ENCODE measurements around the gene CCDC33.
"Not testable (repeated sequence)": the region's sequence is repeated elsewhere in the genome, so short reads cannot be mapped to it uniquely, and the experiment has no call there.

The CCDC33 gene

DNA sequence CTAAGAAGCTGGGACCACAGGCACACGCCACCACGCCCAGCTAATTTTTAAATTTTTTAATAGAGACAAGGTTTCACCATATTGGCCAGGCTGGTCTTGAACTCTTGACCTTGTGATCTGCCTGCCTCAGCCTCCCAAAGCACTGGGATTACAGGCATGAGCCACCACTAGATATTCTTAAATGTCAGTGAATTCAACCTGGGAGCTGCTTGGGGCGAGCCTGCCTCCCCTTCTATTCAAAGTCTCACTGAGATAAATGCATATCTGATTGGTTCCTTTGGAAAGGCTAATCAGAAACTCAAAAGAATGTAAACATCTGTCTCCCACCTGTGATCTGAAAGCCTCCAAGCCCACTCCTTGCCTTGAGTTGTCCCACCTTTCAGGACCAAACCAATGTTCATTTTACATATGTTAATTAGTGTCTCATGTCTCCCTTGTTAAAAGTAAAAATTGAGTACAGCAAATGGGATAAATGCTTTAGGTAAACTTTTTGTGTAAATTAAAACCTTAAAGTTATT, 116.3 kb downstream of the CCDC33 start:
- DNase-seq (ENCODE audit: low spot score), result no peak
- H3K27me3 Mint-ChIP-seq (ENCODE audit: low read depth), result peaks cover 19% of the 10 kb centered on the region

DNA sequence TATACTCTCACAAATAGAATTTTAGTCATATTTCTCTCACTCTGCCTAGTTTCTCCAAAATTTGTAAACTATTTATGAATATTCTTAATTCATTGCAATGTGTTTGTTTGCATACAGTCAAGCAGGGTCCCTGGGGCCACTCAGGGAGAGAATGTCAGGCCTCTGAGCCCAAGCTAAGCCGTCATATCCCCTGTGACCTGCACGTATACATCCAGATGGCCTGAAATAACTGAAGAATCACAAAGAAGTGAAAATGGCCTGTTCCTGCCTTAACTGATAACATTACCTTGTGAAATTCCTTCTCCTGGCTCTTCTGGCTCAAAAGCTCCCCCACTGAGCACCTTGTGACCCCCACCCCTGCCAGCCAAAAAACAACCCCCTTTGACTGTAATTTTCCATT, 117.9 kb downstream of the CCDC33 start:
- H3K36me3 Mint-ChIP-seq (ENCODE audit: low read depth); H3K27ac Mint-ChIP-seq; H3K9me3 Mint-ChIP-seq; DNase-seq (ENCODE audit: low spot score); H3K4me1 Mint-ChIP-seq (ENCODE audit: low read depth); H3K4me3 Mint-ChIP-seq: not testable (repeated sequence)
- H3K27me3 Mint-ChIP-seq (ENCODE audit: low read depth), result peaks cover 19% of the 10 kb centered on the region

More for the DNA sequence above, 116.3 kb downstream of the CCDC33 start:
- Mint-ChIP-seq H3K9me3 (no peaks in the 10 kb centered on the region), H3K27ac (no peak overlapping the region), H3K36me3 (ENCODE audit: low read depth) (no peaks in the 10 kb centered on the region), H3K4me3 (no peak overlapping the region), H3K4me1 (ENCODE audit: low read depth) (no peaks in the 10 kb centered on the region)

DNA sequence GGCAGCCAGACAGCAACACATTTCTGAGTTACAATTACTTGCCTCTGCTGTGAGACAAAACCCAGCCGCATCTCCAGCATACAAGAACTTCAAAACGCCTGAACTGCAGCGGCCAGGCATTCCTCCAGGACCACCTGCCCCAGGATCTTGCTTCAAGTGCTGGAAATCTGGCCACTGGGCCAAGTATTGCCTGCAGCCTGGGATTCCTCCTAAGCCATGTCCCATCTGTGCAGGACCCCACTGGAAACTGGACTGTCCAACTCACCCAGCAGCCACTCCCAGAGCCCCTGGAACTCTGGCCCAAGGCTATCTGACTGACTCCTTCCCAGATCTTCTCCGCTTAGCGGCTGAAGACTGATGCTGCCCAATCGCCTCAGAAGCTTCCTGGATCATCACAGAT, 119.9 kb downstream of the CCDC33 start:
- H3K27me3 Mint-ChIP-seq (ENCODE audit: low read depth), result peaks cover 17% of the 10 kb centered on the region
- not testable (repeated sequence) for H3K9me3 Mint-ChIP-seq; H3K4me3 Mint-ChIP-seq; DNase-seq (ENCODE audit: low spot score); H3K36me3 Mint-ChIP-seq (ENCODE audit: low read depth); H3K27ac Mint-ChIP-seq; H3K4me1 Mint-ChIP-seq (ENCODE audit: low read depth)

DNA sequence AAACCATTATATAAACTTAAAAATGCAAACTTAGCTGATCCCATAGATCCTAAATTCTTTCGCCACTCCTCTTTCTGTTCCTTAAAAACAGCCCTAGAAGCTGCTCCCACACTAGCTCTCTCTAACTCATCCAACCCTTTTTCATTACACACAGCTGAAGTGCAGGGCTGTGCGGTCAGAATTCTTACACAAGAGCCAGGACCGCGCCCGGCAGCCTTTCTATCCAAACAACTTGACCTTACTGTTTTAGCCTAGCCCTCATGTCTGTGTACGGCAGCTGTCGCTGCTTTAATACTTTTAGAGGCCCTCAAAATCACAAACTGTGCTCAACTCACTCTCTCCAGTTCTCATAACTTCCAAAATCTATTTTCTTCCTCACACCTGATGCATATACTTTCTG, 121.4 kb downstream of the CCDC33 start:
- not testable (repeated sequence) for H3K9me3 Mint-ChIP-seq; DNase-seq (ENCODE audit: low spot score); H3K4me1 Mint-ChIP-seq (ENCODE audit: low read depth); H3K36me3 Mint-ChIP-seq (ENCODE audit: low read depth); H3K4me3 Mint-ChIP-seq; H3K27ac Mint-ChIP-seq
- H3K27me3 Mint-ChIP-seq (ENCODE audit: low read depth), result peaks cover 22% of the 10 kb centered on the region

DNA sequence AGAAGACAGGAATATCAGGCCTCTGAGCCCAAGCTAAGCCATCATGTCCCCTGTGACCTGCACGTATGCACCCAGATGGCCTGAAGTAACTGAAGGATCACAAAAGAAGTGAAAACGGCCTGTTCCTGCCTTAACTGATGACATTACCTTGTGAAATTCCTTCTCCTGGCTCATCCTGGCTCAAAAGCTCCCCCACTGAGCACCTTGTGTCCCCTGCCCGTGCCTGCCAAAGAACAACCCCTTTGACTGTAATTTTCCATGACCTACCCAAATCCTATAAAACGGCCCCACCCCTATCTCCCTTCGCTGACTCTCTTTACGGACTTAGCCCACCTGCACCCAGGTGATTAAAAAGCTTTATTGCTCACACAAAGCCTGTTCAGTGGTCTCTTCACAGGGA, 123.2 kb downstream of the CCDC33 start:
- not testable (repeated sequence) for H3K4me3 Mint-ChIP-seq; H3K27ac Mint-ChIP-seq; H3K4me1 Mint-ChIP-seq (ENCODE audit: low read depth); H3K36me3 Mint-ChIP-seq (ENCODE audit: low read depth); DNase-seq (ENCODE audit: low spot score); H3K9me3 Mint-ChIP-seq
- peaks cover 27% of the 10 kb centered on the region for H3K27me3 Mint-ChIP-seq (ENCODE audit: low read depth)

DNA sequence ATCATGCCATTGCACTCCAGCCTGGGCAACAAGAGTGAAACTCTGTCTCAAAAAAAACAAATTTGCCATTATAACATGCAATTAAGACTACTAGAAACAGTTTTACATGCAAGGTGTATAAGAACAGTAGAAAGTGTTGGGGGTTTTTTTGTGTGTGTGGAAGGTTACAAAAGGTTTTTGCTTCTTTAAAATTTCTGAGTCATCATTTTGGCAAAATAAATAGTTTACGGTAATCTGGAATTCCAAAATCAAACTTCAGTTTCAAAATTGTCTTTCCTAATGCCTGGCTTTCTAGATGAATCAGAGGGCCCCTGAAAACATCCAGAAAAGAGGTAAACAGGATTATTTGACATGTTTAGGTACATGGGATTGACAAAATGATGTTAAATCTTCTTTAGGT, 124.7 kb downstream of the CCDC33 start:
- not testable (repeated sequence) for DNase-seq (ENCODE audit: low spot score); H3K4me1 Mint-ChIP-seq (ENCODE audit: low read depth); H3K4me3 Mint-ChIP-seq; H3K36me3 Mint-ChIP-seq (ENCODE audit: low read depth); H3K27ac Mint-ChIP-seq; H3K9me3 Mint-ChIP-seq
- H3K27me3 Mint-ChIP-seq (ENCODE audit: low read depth), result peaks cover 31% of the 10 kb centered on the region

DNA sequence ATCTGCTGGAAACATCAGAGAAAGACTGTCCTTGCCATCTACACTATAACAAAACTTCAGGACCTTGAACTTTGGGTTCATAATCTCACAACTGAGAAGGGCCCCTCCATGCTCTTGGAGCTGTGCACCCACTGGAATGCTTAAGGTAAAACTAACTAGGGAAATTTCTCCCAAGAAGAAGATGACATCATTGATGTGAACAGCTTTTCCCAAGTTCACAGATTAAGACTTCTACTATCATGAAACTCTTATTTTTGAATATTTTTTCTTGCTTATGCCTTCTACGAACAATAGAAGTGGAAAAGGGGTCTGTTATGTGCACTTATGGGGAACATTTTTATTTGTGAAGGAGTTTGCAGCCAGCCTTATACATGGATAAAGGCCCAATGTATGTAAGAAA, 126.4 kb downstream of the CCDC33 start:
- H3K27ac Mint-ChIP-seq, result no peak overlapping the region
- no peak overlapping the region for H3K4me3 Mint-ChIP-seq
- DNase-seq (ENCODE audit: low spot score), result no peak
- no peaks in the 10 kb centered on the region for H3K36me3 Mint-ChIP-seq (ENCODE audit: low read depth)
- H3K4me1 Mint-ChIP-seq (ENCODE audit: low read depth), result no peaks in the 10 kb centered on the region
- peaks cover 43% of the 10 kb centered on the region for H3K27me3 Mint-ChIP-seq (ENCODE audit: low read depth)
- no peaks in the 10 kb centered on the region for H3K9me3 Mint-ChIP-seq

DNA sequence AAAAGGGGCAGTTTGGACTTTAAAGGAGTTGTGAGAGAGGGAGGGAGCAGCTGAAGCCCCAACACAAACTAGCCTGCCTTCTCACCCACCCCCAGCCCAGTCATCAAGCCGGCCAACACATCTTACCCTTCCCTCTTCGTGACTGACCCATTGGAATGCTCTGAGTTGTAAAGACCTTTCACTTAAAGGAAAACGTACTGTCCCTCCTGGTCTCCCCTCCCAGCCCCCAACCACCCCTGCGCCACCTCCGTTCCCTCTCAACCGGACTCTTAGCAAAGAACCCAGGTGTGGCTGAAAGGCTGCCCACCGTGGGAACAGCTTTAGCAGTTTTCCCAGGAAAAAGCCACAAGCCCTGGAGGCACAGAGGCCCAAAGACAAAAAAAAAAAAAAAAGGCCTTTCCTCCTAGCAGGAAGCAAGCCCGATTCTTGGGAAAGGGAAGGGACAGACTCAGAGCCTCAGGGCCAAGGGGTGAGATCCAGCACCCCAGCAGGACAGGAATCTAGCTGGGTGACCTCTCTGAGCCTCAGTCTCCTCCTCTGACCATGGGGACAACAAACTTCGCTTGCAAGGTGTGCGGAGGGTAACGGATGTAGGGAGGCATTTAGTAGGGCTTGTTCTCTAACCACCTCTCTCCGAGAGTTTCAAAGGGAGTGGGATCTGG, 128.9 kb downstream of the CCDC33 start:
- no peak for DNase-seq (ENCODE audit: low spot score)
- Mint-ChIP-seq H3K9me3 (no peaks in the 10 kb centered on the region), H3K27me3 (ENCODE audit: low read depth) (peaks cover 56% of the 10 kb centered on the region), H3K4me1 (ENCODE audit: low read depth) (no peaks in the 10 kb centered on the region), H3K36me3 (ENCODE audit: low read depth) (no peaks in the 10 kb centered on the region), H3K4me3 (peak overlapping the region; percentile 59), H3K27ac (no peak overlapping the region)

DNA sequence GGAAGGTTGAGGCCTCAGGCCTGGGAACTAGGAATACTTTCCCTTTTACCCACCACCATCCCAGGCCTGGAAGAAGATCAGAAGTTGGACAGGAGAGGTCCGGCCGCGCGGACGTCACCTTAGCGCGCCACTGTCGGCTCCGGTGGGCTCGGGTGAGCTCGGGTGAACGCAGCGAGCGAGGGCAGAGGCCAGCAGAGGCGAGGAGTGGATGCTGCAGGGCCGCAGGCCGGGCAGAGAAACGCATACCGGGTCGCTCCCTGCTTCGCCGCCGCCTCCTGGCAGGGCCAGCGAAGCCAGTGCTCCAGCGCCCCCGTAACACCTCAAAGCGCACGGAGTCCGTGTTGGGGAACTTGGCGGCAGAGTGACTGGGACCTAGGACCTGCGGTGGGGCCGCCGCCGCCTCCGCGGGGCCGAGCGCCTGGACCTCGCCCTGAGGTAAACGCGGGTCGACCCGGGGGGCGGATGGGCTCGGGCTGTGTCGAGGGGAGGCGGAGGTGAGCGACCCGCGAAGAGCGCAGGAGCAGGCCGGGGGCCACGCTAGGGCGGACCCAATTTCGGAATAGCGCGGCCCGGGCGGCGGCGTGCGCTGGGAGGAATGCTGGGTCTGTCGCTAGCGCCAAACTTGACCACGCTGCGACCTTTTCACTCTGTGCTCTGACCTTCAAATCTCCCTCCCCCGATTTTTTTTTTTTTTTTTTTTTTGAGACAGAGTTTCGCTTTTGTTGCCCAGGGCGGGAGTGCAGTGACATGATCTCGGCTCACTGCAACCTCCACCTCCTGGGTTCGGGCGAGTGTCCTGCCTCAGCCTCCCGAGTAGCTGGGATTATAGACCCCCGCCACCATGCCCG, 129.7 kb downstream of the CCDC33 start:
- Mint-ChIP-seq H3K27ac (no peak overlapping the region), H3K4me1 (ENCODE audit: low read depth) (no peaks in the 10 kb centered on the region), H3K9me3 (no peaks in the 10 kb centered on the region), H3K4me3 (peak overlapping the region; percentile 59), H3K27me3 (ENCODE audit: low read depth) (peaks cover 62% of the 10 kb centered on the region), H3K36me3 (ENCODE audit: low read depth) (no peaks in the 10 kb centered on the region)
- no peak for DNase-seq (ENCODE audit: low spot score)

DNA sequence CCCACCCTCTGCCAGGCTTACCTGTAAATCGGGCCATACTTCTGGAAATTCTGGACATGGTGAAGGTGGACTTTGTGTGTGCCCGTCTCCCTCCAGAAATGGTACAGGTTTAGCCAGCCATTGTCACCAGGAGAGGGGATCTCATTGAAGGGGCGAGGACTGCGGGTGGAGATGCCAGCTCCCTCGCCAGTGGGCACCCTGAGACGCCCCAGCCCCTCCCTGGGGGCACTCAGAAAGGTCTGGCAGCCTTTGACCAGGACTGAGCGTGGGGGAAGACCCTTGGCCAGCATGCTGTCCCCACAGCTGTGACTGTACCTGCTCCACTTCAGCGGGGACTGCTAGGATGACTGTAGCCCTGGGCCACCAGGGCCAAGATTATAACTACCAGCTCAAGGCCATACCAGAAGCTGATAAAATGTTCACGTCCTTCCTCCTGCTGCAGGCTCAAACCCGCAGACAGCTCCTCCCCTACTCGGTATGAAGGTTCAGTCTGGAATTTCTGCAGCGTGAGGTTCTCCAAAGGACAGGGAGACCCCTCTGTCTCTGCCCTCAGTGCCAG, 131.2 kb downstream of the CCDC33 start, which contains the start of gene CYP11A1:
CYP11A1 (minus strand) TSS at position 351 of the 559 bp plus-strand sequence; CDS start at position 290, 61 bp downstream.
- H3K4me3 Mint-ChIP-seq, result no peak within 1 kb of the TSS

DNA sequence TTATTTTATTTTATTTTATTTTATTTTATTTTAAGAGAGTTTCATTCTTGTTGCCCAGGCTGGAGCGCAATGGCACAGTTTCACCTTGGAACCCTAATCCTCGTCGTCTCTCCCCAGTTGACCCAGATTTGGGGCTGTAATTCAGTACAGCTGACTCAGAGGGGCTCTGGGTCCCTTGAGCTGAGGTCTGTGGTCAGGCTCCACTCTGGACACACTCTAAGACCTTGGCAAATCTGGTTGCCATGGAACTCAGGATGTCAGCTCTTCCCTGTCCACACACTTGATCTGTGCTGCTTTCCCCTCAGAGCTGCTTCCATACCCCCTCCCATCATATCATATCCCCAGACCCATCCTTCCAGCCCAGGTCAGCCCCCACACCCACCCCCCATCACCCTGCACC, 132.0 kb downstream of the CCDC33 start:
- Mint-ChIP-seq H3K36me3 (ENCODE audit: low read depth) (no peaks in the 10 kb centered on the region), H3K4me3 (no peak overlapping the region), H3K27ac (no peak overlapping the region), H3K27me3 (ENCODE audit: low read depth) (peaks cover 65% of the 10 kb centered on the region), H3K9me3 (no peaks in the 10 kb centered on the region), H3K4me1 (ENCODE audit: low read depth) (no peaks in the 10 kb centered on the region)
- DNase-seq (ENCODE audit: low spot score), result no peak

More for the DNA sequence above, 131.2 kb downstream of the CCDC33 start, which contains the start of gene CYP11A1:
- Mint-ChIP-seq H3K27ac (no peak within 1 kb of the TSS), H3K4me1 (ENCODE audit: low read depth) (no peaks in the 10 kb centered on the region), H3K36me3 (ENCODE audit: low read depth) (no peaks in the 10 kb centered on the region), H3K9me3 (no peaks in the 10 kb centered on the region), H3K27me3 (ENCODE audit: low read depth) (peaks cover 64% of the 10 kb centered on the region)
- DNase-seq (ENCODE audit: low spot score), result no peak

DNA sequence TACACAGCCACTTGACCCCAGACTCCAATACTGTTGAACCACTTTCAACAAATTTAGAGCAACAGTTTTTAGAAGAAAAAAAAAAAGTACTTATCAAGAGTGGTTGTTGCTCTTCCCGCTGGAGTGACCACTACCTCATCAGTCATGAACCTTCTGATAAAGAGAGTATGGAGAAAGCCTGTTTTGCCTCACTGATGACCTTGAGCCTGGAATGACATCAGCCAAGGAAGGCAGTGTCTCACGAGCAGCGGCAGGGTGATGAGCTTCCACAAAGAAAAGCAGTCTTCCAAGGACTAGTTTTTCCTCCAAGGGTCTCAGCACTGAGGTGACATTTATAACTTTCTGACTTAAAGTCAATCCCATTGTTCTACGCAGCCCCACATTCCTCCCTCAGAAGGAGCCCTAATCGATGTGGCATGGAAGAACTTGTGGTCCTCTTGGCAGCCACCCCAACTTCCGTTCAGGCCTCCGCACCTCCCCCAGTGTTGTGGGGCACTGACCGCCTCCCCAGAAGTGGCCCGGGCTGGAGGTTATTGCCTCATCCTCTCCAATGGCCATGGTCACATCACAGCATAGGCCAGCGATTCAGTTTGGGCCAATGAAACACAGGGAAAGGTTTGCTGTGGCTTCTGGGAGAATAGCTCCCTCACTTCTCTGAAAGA, 133.1 kb downstream of the CCDC33 start:
- no peak overlapping the region for H3K4me3 Mint-ChIP-seq
- no peaks in the 10 kb centered on the region for H3K36me3 Mint-ChIP-seq (ENCODE audit: low read depth)
- H3K4me1 Mint-ChIP-seq (ENCODE audit: low read depth), result peaks cover 3% of the 10 kb centered on the region
- no peak for DNase-seq (ENCODE audit: low spot score)
- H3K27ac Mint-ChIP-seq, result no peak overlapping the region
- peaks cover 55% of the 10 kb centered on the region for H3K27me3 Mint-ChIP-seq (ENCODE audit: low read depth)
- H3K9me3 Mint-ChIP-seq, result no peaks in the 10 kb centered on the region

DNA sequence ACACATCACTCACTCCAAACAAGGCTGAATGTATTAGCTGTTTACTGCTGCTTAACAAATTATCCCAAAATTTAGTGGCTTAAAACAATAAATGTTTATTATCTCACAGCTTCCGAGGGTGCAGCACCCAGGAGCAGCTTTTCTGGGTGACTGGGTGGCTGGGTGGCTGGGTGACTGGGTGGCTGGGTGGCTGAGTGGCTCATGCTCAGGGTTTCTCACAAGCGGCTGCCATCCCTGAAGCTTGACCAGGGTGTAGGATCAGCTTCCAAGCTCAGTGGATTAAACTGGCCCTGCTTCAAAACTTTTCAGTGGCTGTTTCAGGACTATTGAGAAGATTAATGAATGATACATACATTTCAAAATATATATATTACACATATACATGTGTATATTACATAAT, 133.6 kb downstream of the CCDC33 start:
- H3K36me3 Mint-ChIP-seq (ENCODE audit: low read depth), result no peaks in the 10 kb centered on the region
- no peaks in the 10 kb centered on the region for H3K9me3 Mint-ChIP-seq
- no peak overlapping the region for H3K27ac Mint-ChIP-seq
- peaks cover 4% of the 10 kb centered on the region for H3K4me1 Mint-ChIP-seq (ENCODE audit: low read depth)
- peaks cover 50% of the 10 kb centered on the region for H3K27me3 Mint-ChIP-seq (ENCODE audit: low read depth)
- H3K4me3 Mint-ChIP-seq, result no peak overlapping the region
- no peak for DNase-seq (ENCODE audit: low spot score)

DNA sequence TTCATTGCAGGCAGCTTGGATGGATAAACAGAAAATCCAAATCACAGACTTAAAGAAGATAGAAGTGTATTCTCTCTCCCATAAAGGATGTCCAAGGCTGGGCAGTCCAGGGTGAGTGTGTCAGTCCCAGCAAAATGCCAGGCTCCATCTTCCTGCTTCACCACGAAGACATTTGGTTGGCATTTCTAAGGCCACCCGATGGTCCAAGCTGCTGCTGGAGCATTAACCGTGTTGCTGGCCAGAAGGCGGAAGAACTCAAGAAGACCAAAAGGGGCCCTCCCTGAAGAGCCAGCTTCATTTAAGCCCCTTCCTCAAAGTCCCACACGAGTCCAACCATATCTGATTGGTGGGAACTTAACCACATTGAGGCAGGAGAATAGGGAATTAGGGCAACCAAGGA, 134.3 kb downstream of the CCDC33 start:
- no peaks in the 10 kb centered on the region for H3K9me3 Mint-ChIP-seq
- peaks cover 10% of the 10 kb centered on the region for H3K4me1 Mint-ChIP-seq (ENCODE audit: low read depth)
- no peaks in the 10 kb centered on the region for H3K36me3 Mint-ChIP-seq (ENCODE audit: low read depth)
- peaks cover 42% of the 10 kb centered on the region for H3K27me3 Mint-ChIP-seq (ENCODE audit: low read depth)
- no peak overlapping the region for H3K4me3 Mint-ChIP-seq
- no peak overlapping the region for H3K27ac Mint-ChIP-seq
- no peak for DNase-seq (ENCODE audit: low spot score)

Measured in T-helper 2 cell treated with Interferon-gamma antibody and Interleukin-4, amounts not matched to agents 5 μg/mL and 100 μg/mL, for 36 hours (primary cell).